HL-60 (cell line): ENCODE data around the gene SLC22A31.

Experiments used
- DNase-seq, 2 experiments: peaks; one replicate each; pipeline ENCODE4 v3.0.0-alpha.2; 2010 to 2020; ENCODE audit warnings: low read depth in 1 of 2, low spot score in 1 of 2
- H3K27ac ChIP-seq: fragments of 250-450 bp; sonication (Bioruptor Pico); replicated peaks from 2 replicates; pipeline ENCODE4 v1.5.1; 2020; ENCODE audit warnings: mild to moderate bottlenecking, moderate library complexity
- H3K27me3 ChIP-seq: fragments of 250-450 bp; sonication (Bioruptor Pico); 2 replicates; pipeline ENCODE4 v1.5.1; 2021; ENCODE audit warnings: mild to moderate bottlenecking, moderate library complexity; ENCODE audit not compliant: insufficient read depth, poor library complexity, severe bottlenecking
- H3K4me3 ChIP-seq: replicated peaks from 2 replicates; pipeline ENCODE4 v1.5.1; 2011; ENCODE audit warnings: mild to moderate bottlenecking, control low read depth, low read length; ENCODE audit not compliant: insufficient read depth
- CTCF ChIP-seq: IDR thresholded peaks from one replicate; pipeline ENCODE4 v1.5.1; 2011; ENCODE audit warnings: low read length, control low read depth, inconsistent platforms; ENCODE audit not compliant: insufficient read depth
- GABPA ChIP-seq: IDR thresholded peaks from 2 replicates; pipeline ENCODE4 v1.6.1; 2012; ENCODE audit warnings: low read depth
- POLR2AphosphoS5 ChIP-seq: IDR thresholded peaks from 2 replicates; pipeline ENCODE4 v1.6.1; 2012; ENCODE audit warnings: low read depth
- SPI1 ChIP-seq: IDR thresholded peaks from 2 replicates; pipeline ENCODE4 v1.6.1; 2012; ENCODE audit warnings: low read depth, mild to moderate bottlenecking, borderline replicate concordance
- TF ChIP-seq, protein P1 (sequence below): IDR thresholded peaks from 2 replicates; pipeline ENCODE4 v1.6.1; 2012; ENCODE audit warnings: low read depth; ENCODE audit not compliant: insufficient replicate concordance

Gene SLC22A31

DNA sequence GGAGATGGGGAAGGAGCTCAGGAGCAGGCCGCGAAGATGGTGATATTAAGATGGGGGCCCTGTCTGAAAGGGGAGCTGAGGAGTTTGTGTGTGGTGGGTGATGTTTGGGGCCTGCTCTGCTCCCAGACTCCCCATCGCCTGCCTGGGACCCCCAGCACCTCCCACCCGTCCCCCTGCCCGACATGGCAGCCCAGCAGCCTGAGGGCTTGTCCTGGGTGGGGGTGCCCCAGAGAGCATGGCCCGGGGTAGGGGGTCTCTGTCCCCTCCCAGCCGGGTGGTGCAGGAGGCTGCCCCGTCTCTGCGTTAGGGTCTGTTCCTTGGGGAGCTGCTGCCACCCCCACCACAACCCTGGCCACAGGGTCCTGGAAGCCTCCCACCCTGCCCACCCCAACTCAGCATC, 23.6 kb downstream of the SLC22A31 start:
- no peak for TF ChIP-seq GABPA
- TF ChIP-seq, protein P1, sequence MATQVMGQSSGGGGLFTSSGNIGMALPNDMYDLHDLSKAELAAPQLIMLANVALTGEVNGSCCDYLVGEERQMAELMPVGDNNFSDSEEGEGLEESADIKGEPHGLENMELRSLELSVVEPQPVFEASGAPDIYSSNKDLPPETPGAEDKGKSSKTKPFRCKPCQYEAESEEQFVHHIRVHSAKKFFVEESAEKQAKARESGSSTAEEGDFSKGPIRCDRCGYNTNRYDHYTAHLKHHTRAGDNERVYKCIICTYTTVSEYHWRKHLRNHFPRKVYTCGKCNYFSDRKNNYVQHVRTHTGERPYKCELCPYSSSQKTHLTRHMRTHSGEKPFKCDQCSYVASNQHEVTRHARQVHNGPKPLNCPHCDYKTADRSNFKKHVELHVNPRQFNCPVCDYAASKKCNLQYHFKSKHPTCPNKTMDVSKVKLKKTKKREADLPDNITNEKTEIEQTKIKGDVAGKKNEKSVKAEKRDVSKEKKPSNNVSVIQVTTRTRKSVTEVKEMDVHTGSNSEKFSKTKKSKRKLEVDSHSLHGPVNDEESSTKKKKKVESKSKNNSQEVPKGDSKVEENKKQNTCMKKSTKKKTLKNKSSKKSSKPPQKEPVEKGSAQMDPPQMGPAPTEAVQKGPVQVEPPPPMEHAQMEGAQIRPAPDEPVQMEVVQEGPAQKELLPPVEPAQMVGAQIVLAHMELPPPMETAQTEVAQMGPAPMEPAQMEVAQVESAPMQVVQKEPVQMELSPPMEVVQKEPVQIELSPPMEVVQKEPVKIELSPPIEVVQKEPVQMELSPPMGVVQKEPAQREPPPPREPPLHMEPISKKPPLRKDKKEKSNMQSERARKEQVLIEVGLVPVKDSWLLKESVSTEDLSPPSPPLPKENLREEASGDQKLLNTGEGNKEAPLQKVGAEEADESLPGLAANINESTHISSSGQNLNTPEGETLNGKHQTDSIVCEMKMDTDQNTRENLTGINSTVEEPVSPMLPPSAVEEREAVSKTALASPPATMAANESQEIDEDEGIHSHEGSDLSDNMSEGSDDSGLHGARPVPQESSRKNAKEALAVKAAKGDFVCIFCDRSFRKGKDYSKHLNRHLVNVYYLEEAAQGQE, result no peak
- no peak for TF ChIP-seq SPI1
- no peak for TF ChIP-seq POLR2AphosphoS5
- no peak for TF ChIP-seq CTCF
- no peak for DNase-seq
- Histone ChIP-seq H3K4me3 (no peak overlapping the region), H3K27ac (no peak overlapping the region), H3K27me3 (no peaks in the 10 kb centered on the region)

DNA sequence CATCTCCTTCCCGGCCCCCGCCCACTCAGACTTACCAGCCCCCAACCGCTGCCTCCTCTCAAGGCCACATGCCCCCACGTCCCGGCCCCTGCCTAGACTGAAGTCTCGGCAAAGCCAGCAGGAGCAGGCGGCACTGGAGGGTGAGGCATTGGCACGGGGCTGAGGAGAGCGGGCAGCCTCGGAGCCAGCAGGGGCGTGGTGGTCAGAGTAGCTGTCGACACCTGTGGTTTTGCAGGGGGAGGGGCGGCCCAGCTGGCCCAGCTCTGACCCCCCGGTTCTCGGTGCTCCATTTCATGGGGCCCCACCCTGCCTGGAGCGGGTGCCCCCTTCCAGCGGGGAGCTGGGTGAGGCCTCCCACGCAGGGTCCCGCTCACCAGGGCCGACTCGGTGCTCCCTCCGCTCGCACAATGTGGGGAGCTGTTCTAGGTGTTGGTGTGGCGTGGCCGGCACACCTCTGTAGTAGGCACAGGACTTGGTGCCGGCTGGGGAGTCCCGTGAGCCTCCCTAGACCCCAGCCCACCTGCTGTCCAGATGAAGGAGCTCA, 24.1 kb downstream of the SLC22A31 start:
- DNase-seq, result no peak
- H3K4me3 ChIP-seq, result no peak overlapping the region
- no peak overlapping the region for H3K27ac ChIP-seq
- no peak for TF ChIP-seq POLR2AphosphoS5
- TF ChIP-seq, protein P1, result no peak
- no peak for TF ChIP-seq SPI1
- H3K27me3 ChIP-seq, result no peaks in the 10 kb centered on the region

- H3K27ac ChIP-seq, result no peak overlapping the region
- no peak for DNase-seq
- H3K27me3 ChIP-seq, result no peaks in the 10 kb centered on the region
- TF ChIP-seq, protein P1, result no peak
- TF ChIP-seq CTCF (no peak), SPI1 (no peak), GABPA (no peak), POLR2AphosphoS5 (no peak)
- H3K4me3 ChIP-seq, result no peak overlapping the region
These were observed 24.8 kb downstream of the SLC22A31 start for GRCh38 chr16:89175280-89176146.
